NCI-H146 (cell line): ENCODE data around the gene RGS18.
"Not testable (repeated sequence)": the region's sequence is repeated elsewhere in the genome, so short reads cannot be mapped to it uniquely, and the experiment has no call there.

Experiments used
- DNase-seq: peaks from one replicate; lab custom pipeline; 2025; lab: John Stamatoyannopoulos, UW

The RGS18 gene, protein sequence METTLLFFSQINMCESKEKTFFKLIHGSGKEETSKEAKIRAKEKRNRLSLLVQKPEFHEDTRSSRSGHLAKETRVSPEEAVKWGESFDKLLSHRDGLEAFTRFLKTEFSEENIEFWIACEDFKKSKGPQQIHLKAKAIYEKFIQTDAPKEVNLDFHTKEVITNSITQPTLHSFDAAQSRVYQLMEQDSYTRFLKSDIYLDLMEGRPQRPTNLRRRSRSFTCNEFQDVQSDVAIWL

GRCh38 chr1:192158181-192158580 lies at the start of gene RGS18:
Gene RGS18, plus strand, starts transcription at chr1:192158462. Its CDS starts 176 bp downstream, at chr1:192158638.
- DNase-seq: no peak

GRCh38 chr1:192109576-192109975 lies 48.7 kb upstream of the RGS18 start:
- no peak for DNase-seq

DNA sequence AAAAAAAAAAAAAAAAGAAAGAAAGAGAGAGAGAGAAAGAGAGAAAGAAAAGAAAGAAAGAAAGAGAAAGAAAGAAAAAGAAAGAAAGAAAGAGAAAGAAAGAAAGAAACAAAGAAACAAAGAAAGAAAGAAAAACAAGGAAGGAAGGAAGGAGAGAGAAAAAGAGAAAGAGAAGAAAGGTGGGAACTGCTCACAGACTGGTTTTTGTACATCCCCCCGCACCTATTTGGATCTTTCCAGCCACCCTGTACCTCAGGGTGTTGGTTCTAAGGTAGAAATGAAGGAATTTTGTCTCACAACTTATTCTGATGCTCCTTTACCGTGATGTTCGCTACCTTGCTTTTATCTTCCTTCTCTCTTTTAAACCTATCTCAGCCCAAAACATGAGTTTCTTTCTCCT lies 43.3 kb upstream of the RGS18 start:
- no peak for DNase-seq

DNA sequence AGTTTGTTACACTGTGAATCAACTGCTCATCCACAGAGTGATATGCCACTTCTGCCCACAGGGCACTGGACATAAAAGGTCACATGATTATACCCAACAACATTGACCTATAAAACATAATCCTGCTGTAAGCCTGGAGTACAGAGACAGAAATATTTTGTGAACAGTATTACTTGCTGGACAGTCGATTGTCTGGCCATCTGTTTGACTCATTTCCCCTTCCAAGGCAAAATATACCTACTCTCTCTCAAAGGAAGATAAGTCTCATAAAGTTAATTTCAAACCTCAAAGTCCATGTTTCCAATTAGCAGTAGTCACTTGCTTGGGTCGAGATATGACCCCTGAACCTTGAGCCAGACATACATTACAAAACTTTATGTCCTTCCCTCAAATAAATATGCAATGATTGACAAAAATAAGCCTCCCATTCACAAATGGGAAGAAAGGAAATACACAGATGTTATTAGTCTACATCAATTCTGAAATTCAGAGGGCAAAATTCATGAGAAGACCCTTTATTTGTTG lies 39.3 kb upstream of the RGS18 start:
- no peak for DNase-seq

DNA sequence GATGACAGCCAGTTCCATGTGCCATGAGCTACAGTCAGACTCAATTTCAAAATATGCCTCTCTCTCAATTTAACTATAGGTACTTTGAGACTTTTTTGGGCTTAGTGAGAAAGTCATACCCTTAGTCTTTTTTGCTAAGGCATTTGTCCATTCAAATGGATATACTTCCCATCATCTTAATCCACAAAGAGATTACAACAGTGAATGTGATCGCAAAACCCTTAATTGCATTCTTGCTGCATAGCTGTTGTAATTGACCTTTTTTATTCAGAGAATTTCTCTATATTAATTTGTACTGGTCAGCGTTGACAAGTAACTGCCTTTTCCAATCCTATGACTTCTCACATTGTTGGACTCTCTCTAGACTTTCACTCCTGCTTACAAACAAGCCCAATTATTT lies 38.6 kb upstream of the RGS18 start:
- DNase-seq: no peak

DNA sequence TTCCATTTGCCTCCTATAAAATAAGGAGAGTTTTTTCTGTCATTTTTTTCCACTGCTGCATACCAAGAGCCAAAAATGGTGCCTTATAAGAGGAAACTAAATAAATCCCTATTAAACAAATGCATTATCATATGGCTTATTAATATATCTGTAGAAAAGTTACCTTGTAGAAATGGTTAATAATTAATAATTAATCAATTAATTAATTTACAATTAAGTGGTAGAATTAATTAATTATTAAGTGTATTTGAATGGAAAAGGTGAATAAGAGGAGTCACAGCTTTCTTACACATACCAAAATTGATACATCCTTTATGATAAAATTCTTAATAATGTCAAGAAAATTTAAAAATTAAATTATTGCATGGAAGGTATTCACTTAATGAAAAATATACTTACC lies 35.6 kb upstream of the RGS18 start:
- no peak for DNase-seq

- no peak for DNase-seq
These were observed 35.0 kb upstream of the RGS18 start for GRCh38 chr1:192123212-192123611.

- DNase-seq: no peak
These were observed 32.1 kb upstream of the RGS18 start for GRCh38 chr1:192126030-192126619.

- no peak for DNase-seq
These were observed 28.1 kb upstream of the RGS18 start for GRCh38 chr1:192130175-192130574.

GRCh38 chr1:192130865-192131264 lies 27.4 kb upstream of the RGS18 start:
- DNase-seq: not testable (repeated sequence)

GRCh38 chr1:192131914-192132313 lies 26.3 kb upstream of the RGS18 start:
- no peak for DNase-seq

- DNase-seq: no peak
These were observed 24.8 kb upstream of the RGS18 start for GRCh38 chr1:192133350-192133926.

DNA sequence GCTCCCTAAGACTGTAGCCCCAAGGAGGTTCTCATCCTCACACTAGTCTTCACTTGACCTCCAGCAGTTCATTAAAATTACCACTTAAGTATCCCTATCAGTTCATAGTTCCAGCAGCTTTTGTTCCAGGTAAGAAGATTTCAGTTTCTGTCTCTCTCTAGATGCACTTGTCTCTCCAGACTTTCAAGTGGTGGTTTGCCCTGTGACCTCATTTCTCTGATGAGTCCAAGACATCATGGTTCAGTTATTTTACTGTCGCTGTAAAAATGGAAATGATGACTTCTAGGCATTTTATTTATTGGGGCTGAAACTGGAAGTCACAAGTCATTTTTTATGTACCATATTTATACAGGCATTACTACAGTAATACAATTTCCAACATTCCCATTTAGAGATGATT lies 17.9 kb upstream of the RGS18 start:
- no peak for DNase-seq

GRCh38 chr1:192147221-192147620 lies 11.0 kb upstream of the RGS18 start:
- no peak for DNase-seq

DNA sequence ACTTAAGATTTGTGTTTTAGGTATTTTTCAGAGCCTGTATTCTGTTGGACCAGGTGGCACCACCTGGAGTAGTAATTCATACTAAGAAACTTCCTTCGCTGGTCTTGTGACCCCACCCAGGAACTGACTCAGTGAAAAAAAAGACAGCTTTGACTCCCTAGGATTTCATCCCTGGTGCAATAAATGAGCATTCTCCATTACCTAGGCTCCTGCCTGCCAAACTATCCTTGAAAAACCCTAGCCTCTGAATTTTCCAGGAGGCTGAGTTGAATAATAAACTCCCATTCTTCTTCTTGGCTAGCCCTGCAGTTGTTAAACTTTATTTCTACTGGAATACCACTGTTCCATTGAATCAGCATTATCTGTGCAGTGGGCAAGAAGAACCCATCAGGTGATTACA lies 10.6 kb upstream of the RGS18 start:
- no peak for DNase-seq

DNA sequence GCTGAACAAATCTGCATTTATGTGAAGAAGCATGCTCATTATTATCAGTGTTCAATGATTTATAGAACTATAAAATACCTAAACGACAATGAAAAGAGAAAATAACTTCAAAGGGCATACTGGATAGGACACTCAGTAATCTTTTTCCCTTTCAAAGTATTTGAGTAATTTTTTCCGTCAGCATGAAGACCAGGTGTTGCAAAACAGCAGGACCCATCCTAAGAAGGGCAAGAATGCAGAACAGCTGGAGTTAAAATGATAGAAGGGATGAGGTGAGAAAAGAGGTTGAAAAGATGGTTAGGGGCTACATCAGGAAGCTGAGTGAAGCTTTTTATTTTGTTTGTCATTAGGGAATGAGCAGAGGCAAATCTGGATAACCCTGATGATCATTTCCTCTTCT lies 7.1 kb upstream of the RGS18 start:
- DNase-seq: no peak

DNA sequence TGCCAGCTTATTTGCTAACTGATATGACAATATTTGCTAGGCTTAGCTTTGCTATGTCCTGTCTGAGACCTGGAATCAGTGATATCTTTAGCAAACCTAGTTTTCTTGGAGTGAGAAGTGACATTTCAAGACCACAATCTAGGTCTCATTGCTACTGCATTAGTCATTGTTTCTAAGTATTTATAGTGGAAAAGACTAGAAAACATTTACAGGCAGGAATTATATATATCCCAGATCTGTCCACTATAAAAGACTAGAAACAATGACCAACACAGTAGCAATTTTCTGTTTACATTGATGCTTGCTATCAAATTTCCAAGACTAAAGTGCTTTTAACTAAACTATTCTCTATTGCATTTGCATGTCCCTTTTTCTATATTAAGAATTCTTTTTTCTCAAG lies 5.0 kb upstream of the RGS18 start:
- no peak for DNase-seq

GRCh38 chr1:192157067-192157466 lies 1.2 kb upstream of the RGS18 start:
- DNase-seq: no peak

DNA sequence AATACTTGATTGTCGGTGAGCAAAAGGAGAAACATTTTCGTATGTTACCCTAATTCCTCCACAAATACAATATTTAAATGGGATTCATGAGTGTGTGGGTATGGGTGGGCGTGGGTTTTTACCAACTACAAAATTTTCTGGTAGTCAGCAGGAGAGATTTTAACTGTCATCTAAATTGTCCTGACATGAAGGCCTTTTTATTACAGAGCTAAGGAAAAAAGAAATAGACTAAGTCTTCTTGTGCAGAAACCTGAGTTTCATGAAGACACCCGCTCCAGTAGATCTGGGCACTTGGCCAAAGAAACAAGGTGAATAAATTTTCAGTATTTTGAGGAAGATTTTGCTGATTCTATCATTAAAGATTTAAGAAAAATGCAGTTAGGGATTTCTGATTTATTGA lies 752 bp downstream of the RGS18 start:
- DNase-seq: no peak

GRCh38 chr1:192159781-192160180 lies 1.5 kb downstream of the RGS18 start:
- DNase-seq: no peak

GRCh38 chr1:192160196-192160595 lies 1.9 kb downstream of the RGS18 start:
- DNase-seq: no peak

- no peak for DNase-seq
These were observed 3.7 kb downstream of the RGS18 start for GRCh38 chr1:192161976-192162375.

DNA sequence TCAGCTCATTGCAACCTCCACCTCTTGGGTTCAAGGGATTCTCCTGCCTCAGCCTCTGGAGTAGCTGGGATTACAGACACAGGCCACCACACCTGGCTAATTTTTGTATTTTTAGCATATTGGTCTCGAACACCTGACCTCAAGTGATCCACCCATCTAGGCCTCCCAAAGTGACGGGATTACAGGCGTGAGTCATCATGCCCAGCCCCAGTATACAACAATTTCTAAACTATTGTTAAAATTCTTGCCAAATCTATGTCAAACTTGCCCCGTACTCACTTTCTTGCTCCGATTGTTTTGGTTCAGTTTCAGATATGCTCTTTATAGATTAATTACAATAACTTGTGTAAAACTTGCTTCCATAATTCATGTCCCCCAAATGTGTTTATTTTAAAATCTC lies 4.1 kb downstream of the RGS18 start:
- no peak for DNase-seq

DNA sequence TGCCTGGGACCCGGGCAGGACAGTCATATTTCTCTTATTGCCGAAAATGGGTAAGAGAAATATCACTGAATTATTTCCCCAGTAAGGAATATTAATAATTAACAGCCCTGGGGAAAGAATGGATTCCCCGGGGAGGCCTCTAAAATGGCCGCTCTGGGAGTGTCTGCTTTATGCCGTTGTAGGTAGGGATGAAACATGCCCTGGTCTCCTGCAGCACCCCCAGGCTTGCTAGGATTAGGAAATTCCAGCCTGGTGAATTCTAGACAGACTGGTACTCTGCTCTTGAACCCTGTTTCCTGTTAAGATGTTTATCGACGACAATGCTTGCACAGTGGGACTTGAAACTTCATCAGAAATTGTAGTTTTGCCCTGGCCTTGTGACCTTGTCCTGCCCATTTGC lies 6.7 kb downstream of the RGS18 start:
- DNase-seq: not testable (repeated sequence)
